A549 (cell line): ENCODE measurements around the gene DIP2C. TPM values are rescaled to one million over a fixed set of nuclear protein-coding genes. Genes with fewer than 3 reads are reported as not detected.

ENCODE experiments used
- ATAC-seq, 2 experiments: fragments of 200-7000 bp in 1 of 2; fragments of >200 bp in 1 of 2; cut with Nextera tagmentation in 1 of 2; cut with Tn5 transposase in 1 of 2; 3 replicates each; pipeline versions ENCODE4 v1.8.0 to v1.9.1; 2018 to 2020; ENCODE audit warnings: mild to moderate bottlenecking in 1 of 2, moderate library complexity in 1 of 2
- CTCF ChIA-PET: fragments of 300-600 bp; sonication (Branson Sonifier 250); formaldehyde crosslinking; extraction: SDS; loops from one replicate; lab custom pipeline; 2021; ENCODE audit warnings: antibody characterized with exemption, inconsistent platforms; lab: Yijun Ruan, JAX
- POLR2A ChIA-PET: fragments of 350-600 bp; formaldehyde crosslinking; extraction: SDS; loops from one replicate; lab custom pipeline; 2021; ENCODE audit warnings: antibody characterized with exemption, inconsistent platforms; lab: Yijun Ruan, JAX
- DNase-seq, 2 experiments: peaks; one replicate each; pipeline versions ENCODE4 v3.0.0 to v3.0.0-alpha.2; 2011 to 2016; ENCODE audit warnings: low read depth in 1 of 2, low spot score in 1 of 2
- FAIRE-seq: peaks from 2 replicates; lab custom pipeline; 2011; peaks lifted over from hg19 to GRCh38; lab: Jason Lieb, UNC
- H3K27ac ChIP-seq, 2 experiments: fragments of >200 bp; sonication (Bioruptor Twin); formaldehyde crosslinking; 3 replicates each; pipeline ENCODE4 v1.5.1; 2016 to 2017
- H3K4me1 ChIP-seq: fragments of >200 bp; sonication (Bioruptor Twin); formaldehyde crosslinking; 3 replicates; pipeline ENCODE4 v1.6.1; 2016
- H3K4me2 ChIP-seq: fragments of >200 bp; sonication (Bioruptor Twin); formaldehyde crosslinking; 3 replicates; pipeline ENCODE4 v1.6.1; 2016
- H3K4me3 ChIP-seq: fragments of >200 bp; sonication (Bioruptor Twin); formaldehyde crosslinking; 3 replicates; pipeline ENCODE4 v1.5.1; 2016
- H3K9me3 ChIP-seq: fragments of >200 bp; sonication (Bioruptor Twin); formaldehyde crosslinking; 3 replicates; pipeline ENCODE4 v1.6.1; 2016
- ATOH8 ChIP-seq: fragments of 250-450 bp; sonication (Bioruptor Pico); IDR thresholded peaks from 2 replicates; pipeline ENCODE4 v1.5.0; 2020; ENCODE audit warnings: low read depth, mild to moderate bottlenecking, moderate library complexity
- CBX8 ChIP-seq: fragments of 200-600 bp; sonication (generic); IDR thresholded peaks from 2 replicates; pipeline ENCODE4 v1.6.1; 2016
- CHD2 ChIP-seq: fragments of 150-350 bp; IDR thresholded peaks from 2 replicates; pipeline ENCODE4 v1.6.1; 2014; ENCODE audit warnings: low read length; ENCODE audit not compliant: partially characterized antibody
- CHD4 ChIP-seq: fragments of 200-600 bp; sonication (generic); IDR thresholded peaks from 2 replicates; pipeline ENCODE4 v1.6.1; 2016; ENCODE audit warnings: antibody characterized with exemption, mild to moderate bottlenecking, borderline replicate concordance
- ESRRA ChIP-seq: fragments of 150-350 bp; IDR thresholded peaks from 2 replicates; pipeline ENCODE4 v1.6.1; 2014; ENCODE audit warnings: mild to moderate bottlenecking, low read length, borderline replicate concordance
- FOSB ChIP-seq: fragments of 250-450 bp; sonication (Bioruptor Pico); IDR thresholded peaks from 2 replicates; pipeline ENCODE4 v1.5.0; 2020; ENCODE audit warnings: mild to moderate bottlenecking, moderate library complexity
- FOXS1 ChIP-seq: fragments of 250-450 bp; sonication (Bioruptor Pico); IDR thresholded peaks from 2 replicates; pipeline ENCODE4 v1.5.0; 2020; ENCODE audit warnings: mild to moderate bottlenecking, moderate library complexity
- GATA3 ChIP-seq: IDR thresholded peaks from 2 replicates; pipeline ENCODE4 v1.6.1; 2012; ENCODE audit warnings: borderline replicate concordance
- HDAC2 ChIP-seq: fragments of 200-600 bp; sonication (generic); IDR thresholded peaks from 2 replicates; pipeline ENCODE4 v1.6.1; 2016
- HMGXB4 ChIP-seq: fragments of 250-450 bp; sonication (Bioruptor Pico); IDR thresholded peaks from 2 replicates; pipeline ENCODE4 v1.5.0; 2021; ENCODE audit warnings: mild to moderate bottlenecking, moderate library complexity, borderline replicate concordance
- JUNB ChIP-seq: fragments of >200 bp; sonication (Bioruptor Twin); formaldehyde crosslinking; IDR thresholded peaks from 2 replicates; pipeline ENCODE4 v1.6.1; 2016
- KDM1A ChIP-seq: fragments of 200-600 bp; sonication (generic); IDR thresholded peaks from 2 replicates; pipeline ENCODE4 v1.6.1; 2016; ENCODE audit warnings: low read depth, mild to moderate bottlenecking
- KDM5A ChIP-seq: fragments of 200-600 bp; sonication (generic); IDR thresholded peaks from 2 replicates; pipeline ENCODE4 v1.6.1; 2016; ENCODE audit warnings: antibody characterized with exemption, mild to moderate bottlenecking
- MAFK ChIP-seq: fragments of 450-650 bp; IDR thresholded peaks from 2 replicates; pipeline ENCODE4 v1.6.1; 2014; ENCODE audit not compliant: partially characterized antibody
- NFE2L2 ChIP-seq: fragments of 150-350 bp; conservative IDR thresholded peaks from 2 replicates; pipeline ENCODE4 v1.6.1; 2014; ENCODE audit warnings: low read length
- NPAS2 ChIP-seq: fragments of 250-450 bp; sonication (Bioruptor Pico); IDR thresholded peaks from 2 replicates; pipeline ENCODE4 v1.8.0; 2022; ENCODE audit warnings: mild to moderate bottlenecking, moderate library complexity, borderline replicate concordance
- NR3C1 ChIP-seq: fragments of >200 bp; sonication (Bioruptor Twin); formaldehyde crosslinking; IDR thresholded peaks from 3 replicates; pipeline ENCODE4 v1.6.1; 2017
- POLR2AphosphoS2 ChIP-seq: conservative IDR thresholded peaks from 2 replicates; pipeline ENCODE4 v1.6.1; 2012; ENCODE audit warnings: low read length, improper control_type of control experiment, inconsistent platforms
- REST ChIP-seq: fragments of 200-600 bp; sonication (generic); IDR thresholded peaks from 2 replicates; pipeline ENCODE4 v1.6.1; 2016; ENCODE audit warnings: antibody characterized with exemption, mild to moderate bottlenecking, moderate library complexity
- TP53 ChIP-seq: fragments of 250-450 bp; sonication (Bioruptor Pico); IDR thresholded peaks from 2 replicates; pipeline ENCODE4 v1.5.0; 2021; ENCODE audit warnings: mild to moderate bottlenecking, moderate library complexity
- ZFP36 ChIP-seq: fragments of 450-650 bp; IDR thresholded peaks from 2 replicates; pipeline ENCODE4 v1.6.1; 2014; ENCODE audit warnings: borderline replicate concordance; ENCODE audit not compliant: partially characterized antibody
- WGBS: methylation state at CpG from one replicate; pipeline ENCODE4 v1.1.6; 2017; ENCODE audit errors: missing lambda C conversion rate; 5-methylcytosine and 5-hydroxymethylcytosine counted together
- polyA plus RNA-seq, 4 experiments: library from polyadenylated mRNA; depleted of rRNA in 3 of 4; stranded (reverse); fragments of >200 nt; fragmentation: RNase III in 1 of 4; extraction: RNeasy Plus Mini Kit Qiagen cat#74134 plus additional on column Dnase treatment in 1 of 4; gene quantifications; 2 replicates in 3 of 4; 3 replicates in 1 of 4; pipeline ENCODE4 v1.2.3, GENCODE V29; 2011 to 2017
- TF ChIP-seq, protein P1 (sequence below): fragments of 150-350 bp; IDR thresholded peaks from 2 replicates; pipeline ENCODE4 v1.6.1; 2014; ENCODE audit warnings: low read depth, mild to moderate bottlenecking, low read length
- TF ChIP-seq, protein P2 (sequence below): IDR thresholded peaks from 2 replicates; pipeline ENCODE4 v1.6.1; 2012; ENCODE audit warnings: low read depth, borderline replicate concordance

Gene DIP2C
- polyA plus RNA-seq, 2 of the 4 experiments (the other 2 are of a cell fraction) = 3.7 to 5.0 TPM

GRCh38 chr10:517872-518475 lies 171.5 kb downstream of the DIP2C start:
- TF ChIP-seq NPAS2 (no peak), ZFP36 (no peak), ATOH8 (CRISPR knock-in tag) (no peak), JUNB (no peak), CBX8 (no peak), ESRRA (no peak), NR3C1 (no peak), GATA3 (no peak), POLR2AphosphoS2 (no peak), CHD2 (no peak), REST (no peak), TP53 (CRISPR knock-in tag) (no peak)
- TF ChIP-seq, all 56 proteins: peak for 0
- no peaks in the 10 kb centered on the region for H3K4me1 ChIP-seq
- DNase-seq = no peak
- H3K4me3 ChIP-seq = no peak overlapping the region
- no peak; a peak in 1 of 6 replicates for ATAC-seq
- no peak overlapping the region for H3K27ac ChIP-seq
- 89% methylated on average over 15 of the region's 15 CpGs for WGBS
- POLR2A ChIA-PET = no interaction called here
- FAIRE-seq = no peak
- CTCF ChIA-PET = interaction anchor here (2.0 kb wide), 1 partner anchor 271 kb away, joined by 8 read pairs; no protein-coding TSS in a partner anchor
- no peak overlapping the region for H3K4me2 ChIP-seq
- no peaks in the 10 kb centered on the region for H3K9me3 ChIP-seq

- POLR2A ChIA-PET = no interaction called here
- 76% methylated on average over 11 of the region's 11 CpGs for WGBS
- no peak overlapping the region for H3K4me2 ChIP-seq
- no peak for DNase-seq
- H3K4me3 ChIP-seq = no peak overlapping the region
- H3K4me1 ChIP-seq = no peaks in the 10 kb centered on the region
- H3K9me3 ChIP-seq = no peaks in the 10 kb centered on the region
- H3K27ac ChIP-seq = no peak overlapping the region
- CTCF ChIA-PET = no interaction called here
- ATAC-seq = peak in 1 of 2 experiments; percentile 16; a peak in 1 of 6 replicates
- peak; percentile 7 for FAIRE-seq
- TF ChIP-seq KDM5A (no peak), TP53 (CRISPR knock-in tag) (no peak), FOSB (CRISPR knock-in tag) (no peak), HMGXB4 (no peak), POLR2AphosphoS2 (no peak), MAFK (no peak), FOXS1 (CRISPR knock-in tag) (no peak), NFE2L2 (no peak), ESRRA (no peak), CHD4 (no peak), GATA3 (no peak), HDAC2 (no peak), REST (no peak), NPAS2 (no peak), KDM1A (no peak)
- TF ChIP-seq, protein P1, sequence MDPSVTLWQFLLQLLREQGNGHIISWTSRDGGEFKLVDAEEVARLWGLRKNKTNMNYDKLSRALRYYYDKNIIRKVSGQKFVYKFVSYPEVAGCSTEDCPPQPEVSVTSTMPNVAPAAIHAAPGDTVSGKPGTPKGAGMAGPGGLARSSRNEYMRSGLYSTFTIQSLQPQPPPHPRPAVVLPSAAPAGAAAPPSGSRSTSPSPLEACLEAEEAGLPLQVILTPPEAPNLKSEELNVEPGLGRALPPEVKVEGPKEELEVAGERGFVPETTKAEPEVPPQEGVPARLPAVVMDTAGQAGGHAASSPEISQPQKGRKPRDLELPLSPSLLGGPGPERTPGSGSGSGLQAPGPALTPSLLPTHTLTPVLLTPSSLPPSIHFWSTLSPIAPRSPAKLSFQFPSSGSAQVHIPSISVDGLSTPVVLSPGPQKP = no peak
- TF ChIP-seq, protein P2, sequence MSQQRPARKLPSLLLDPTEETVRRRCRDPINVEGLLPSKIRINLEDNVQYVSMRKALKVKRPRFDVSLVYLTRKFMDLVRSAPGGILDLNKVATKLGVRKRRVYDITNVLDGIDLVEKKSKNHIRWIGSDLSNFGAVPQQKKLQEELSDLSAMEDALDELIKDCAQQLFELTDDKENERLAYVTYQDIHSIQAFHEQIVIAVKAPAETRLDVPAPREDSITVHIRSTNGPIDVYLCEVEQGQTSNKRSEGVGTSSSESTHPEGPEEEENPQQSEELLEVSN = no peak
These were observed 172.1 kb downstream of the DIP2C start for GRCh38 chr10:517241-517830.
